ENCODE measurements around the gene ZNF169.
"Not testable (repeated sequence)": the region's sequence is repeated elsewhere in the genome, so short reads cannot be mapped to it uniquely, and the experiment has no call there.

ZNF169 gene

DNA sequence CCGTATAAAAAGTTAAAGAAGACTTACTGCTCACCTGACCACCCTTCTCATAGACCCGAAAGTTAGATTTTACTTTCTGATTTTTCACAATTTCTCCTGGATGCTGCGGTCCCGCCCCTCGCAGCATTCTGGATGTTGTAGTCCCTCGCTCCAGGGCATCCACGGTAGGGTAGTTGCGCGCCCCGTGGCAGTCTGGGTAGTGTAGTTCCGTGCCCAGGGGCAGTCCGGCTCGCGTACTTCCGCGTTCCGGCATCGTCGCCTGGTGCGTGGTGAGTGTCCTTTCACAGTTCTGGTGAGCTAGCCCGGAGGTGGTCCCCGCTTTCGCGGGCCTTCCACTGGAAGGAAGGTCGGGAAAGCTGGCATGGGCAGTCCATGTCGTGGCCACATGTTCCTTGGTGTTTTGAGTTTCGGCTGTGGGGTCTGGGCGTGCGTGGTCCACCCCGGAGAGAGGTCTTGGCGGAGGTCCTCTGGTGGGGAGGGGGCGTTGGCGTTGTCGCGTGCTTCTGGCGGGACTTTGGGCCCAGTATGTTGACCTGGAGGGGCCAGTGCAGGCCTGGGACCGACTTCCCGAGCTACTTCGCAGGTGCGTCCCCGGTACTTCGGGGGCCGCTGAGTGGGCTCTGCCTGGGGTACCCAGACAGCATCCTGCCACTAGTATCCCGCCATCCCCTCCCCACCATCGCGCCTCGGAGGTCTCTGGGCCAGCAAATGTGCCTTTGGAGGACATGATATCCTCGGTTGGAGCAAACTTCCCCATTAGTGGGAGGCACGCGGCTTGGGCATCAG lies at the start of gene ZNF169:
ZNF169 (plus strand) TSS at position 222 of the 786 bp plus-strand sequence. CDS start 19,515 bp downstream, outside the sequence.
- Mint-ChIP-seq H3K4me1 (peaks cover 35% of the 10 kb centered on the region), H3K36me3 (peaks cover 24% of the 10 kb centered on the region), H3K27ac (peak within 1 kb of the TSS; percentile 92), H3K9me3 (no peaks in the 10 kb centered on the region), H3K27me3 (peaks cover 14% of the 10 kb centered on the region), H3K4me3 (peak within 1 kb of the TSS; percentile 98)
- DNase-seq, result peak; percentile 94
- CTCF ChIA-PET, result no interaction called here

DNA sequence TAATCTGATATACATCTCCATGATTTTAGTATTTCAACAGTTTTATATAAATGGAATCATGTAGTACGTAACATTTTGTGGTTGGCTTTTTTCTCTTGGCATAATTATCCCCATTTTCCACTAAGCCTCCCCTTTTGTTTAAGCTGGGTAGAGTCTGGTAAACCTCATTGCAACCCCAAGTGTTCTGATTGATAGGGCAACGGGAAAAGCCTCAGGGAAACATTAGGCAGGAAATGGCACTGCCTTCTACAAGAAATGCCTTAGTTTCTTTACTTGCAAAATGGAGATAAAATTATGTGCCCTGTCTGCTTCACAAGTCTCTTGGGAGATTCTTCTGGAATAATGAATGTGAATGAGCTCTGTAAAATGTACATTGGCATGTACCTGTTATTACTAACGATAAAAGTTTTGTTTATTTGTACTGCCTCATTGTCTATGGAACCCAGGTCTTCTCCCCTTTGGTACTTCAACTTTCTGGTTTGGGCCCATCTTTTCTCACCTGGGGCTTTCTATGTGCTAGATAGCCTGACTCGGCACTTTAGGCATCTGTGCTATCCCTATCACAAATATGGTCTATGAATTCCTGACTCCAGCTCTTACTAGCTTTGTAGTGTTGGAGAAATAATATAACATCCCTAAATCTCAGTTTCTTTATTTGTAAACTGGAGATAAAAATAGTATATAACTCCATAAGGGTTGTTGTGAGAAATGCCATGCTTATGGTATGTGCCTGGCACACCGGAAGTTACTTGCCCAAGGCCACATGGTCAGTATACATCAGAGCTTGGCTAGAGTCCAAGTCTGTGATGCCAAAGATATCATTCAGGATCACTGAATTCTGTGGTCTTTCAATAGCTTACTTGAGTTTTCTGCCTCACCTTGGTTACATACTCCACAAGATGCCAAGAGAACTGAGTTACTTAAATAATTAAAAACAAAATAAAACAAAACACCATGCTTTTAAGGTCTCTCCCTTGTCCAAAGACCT lies 48.2 kb upstream of the ZNF169 start:
- CTCF ChIA-PET, result interaction anchor here (1.2 to 6.7 kb wide), 3 partner anchors 136 to 197 kb away, joined by 3 to 136 read pairs (median 65); no protein-coding TSS in a partner anchor
- DNase-seq, result no peak
- H3K9me3 Mint-ChIP-seq, result no peaks in the 10 kb centered on the region

DNA sequence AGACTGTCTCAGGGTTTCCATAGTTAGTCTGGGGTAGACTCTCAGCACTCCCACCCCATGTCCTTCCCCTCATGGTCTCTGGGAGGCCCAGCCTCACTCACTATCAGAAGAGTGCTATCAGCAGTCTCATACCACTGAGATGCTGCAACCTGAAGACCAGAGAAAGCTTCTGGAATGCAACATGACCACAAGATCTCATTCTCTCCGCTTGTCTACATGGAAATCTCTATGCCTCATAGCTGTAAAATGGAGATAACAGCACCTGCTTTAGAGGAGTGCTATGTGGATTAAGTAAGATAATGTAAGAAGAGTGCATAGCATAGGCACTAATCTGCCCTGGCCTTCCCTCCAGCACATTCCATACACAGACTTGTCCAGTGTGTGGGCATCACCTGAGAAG lies 47.0 kb upstream of the ZNF169 start:
- H3K27me3 Mint-ChIP-seq, result peaks cover 15% of the 10 kb centered on the region
- no peaks in the 10 kb centered on the region for H3K9me3 Mint-ChIP-seq
- peaks cover 4% of the 10 kb centered on the region for H3K4me1 Mint-ChIP-seq
- no peak overlapping the region for H3K4me3 Mint-ChIP-seq
- H3K36me3 Mint-ChIP-seq, result no peaks in the 10 kb centered on the region
- H3K27ac Mint-ChIP-seq, result no peak overlapping the region
- no peak for DNase-seq
- CTCF ChIA-PET, result interaction anchor here (0.9 to 6.7 kb wide), 7 partner anchors 77 to 255 kb away, joined by 3 to 136 read pairs (median 8); no protein-coding TSS in a partner anchor

More for the DNA sequence above, 48.2 kb upstream of the ZNF169 start:
- peaks cover 13% of the 10 kb centered on the region for H3K27me3 Mint-ChIP-seq
- no peaks in the 10 kb centered on the region for H3K36me3 Mint-ChIP-seq
- no peak overlapping the region for H3K27ac Mint-ChIP-seq
- no peak overlapping the region for H3K4me3 Mint-ChIP-seq
- H3K4me1 Mint-ChIP-seq, result peaks cover 4% of the 10 kb centered on the region

DNA sequence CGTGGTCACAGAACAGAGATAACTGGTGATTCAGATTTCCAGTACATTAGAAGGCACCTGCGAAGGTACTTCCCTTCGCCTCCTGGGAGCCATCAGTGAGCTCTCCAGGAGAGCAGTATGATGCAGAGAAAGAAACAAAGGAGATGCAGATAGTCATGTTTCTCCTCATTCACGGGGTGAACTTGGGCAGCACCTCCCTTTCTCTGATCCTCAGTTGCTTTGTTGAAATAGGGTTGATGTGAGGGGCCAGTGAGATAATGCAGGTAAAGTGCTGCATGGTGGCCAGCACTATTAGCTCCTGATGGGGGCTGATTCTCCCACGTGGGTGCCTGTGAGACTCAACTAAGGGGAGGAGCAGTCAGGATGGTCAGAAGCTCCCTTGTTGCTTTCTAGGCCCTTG lies 46.6 kb upstream of the ZNF169 start:
- no peaks in the 10 kb centered on the region for H3K36me3 Mint-ChIP-seq
- CTCF ChIA-PET, result interaction anchor here (0.9 to 6.7 kb wide), 8 partner anchors 78 to 255 kb away, joined by 3 to 136 read pairs (median 6); no protein-coding TSS in a partner anchor
- no peak for DNase-seq
- H3K27ac Mint-ChIP-seq, result no peak overlapping the region
- H3K9me3 Mint-ChIP-seq, result no peaks in the 10 kb centered on the region
- peaks cover 19% of the 10 kb centered on the region for H3K27me3 Mint-ChIP-seq
- H3K4me1 Mint-ChIP-seq, result peaks cover 4% of the 10 kb centered on the region
- H3K4me3 Mint-ChIP-seq, result no peak overlapping the region

DNA sequence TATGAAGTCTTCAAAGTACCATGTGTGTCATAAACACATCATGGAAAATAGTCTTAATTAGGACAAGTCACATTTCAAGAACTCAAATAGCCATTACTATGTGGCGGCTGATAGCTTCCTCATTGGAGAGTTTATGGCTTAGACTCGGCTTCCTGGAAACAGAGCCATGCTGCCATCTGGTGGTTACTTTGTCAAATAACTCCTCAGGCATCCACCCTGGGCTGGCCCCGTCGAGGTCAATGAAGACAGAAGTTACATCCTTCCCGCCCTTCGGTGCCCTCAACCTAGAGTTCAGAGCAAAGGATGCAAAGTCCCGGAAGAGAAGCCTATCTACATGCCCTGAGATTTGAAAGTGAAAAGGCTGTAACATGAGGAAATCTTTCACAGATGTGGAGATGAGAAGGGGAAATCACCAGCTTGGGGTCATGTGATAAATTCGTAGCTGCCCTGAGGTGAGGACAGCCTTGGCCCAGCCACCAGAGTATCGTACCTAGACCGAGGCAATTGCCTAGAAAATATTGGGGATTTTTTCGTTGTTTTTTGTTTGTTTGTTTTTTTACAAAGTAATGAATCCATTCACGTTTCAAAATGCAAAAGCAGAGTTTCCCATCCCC lies 45.5 kb upstream of the ZNF169 start:
- no peaks in the 10 kb centered on the region for H3K9me3 Mint-ChIP-seq
- DNase-seq, result peak; percentile 81
- H3K27me3 Mint-ChIP-seq, result peaks cover 20% of the 10 kb centered on the region
- no peak overlapping the region for H3K27ac Mint-ChIP-seq
- no peak overlapping the region for H3K4me3 Mint-ChIP-seq
- H3K36me3 Mint-ChIP-seq, result no peaks in the 10 kb centered on the region
- H3K4me1 Mint-ChIP-seq, result peaks cover 4% of the 10 kb centered on the region
- CTCF ChIA-PET, result interaction anchor here (0.6 to 6.7 kb wide), 18 partner anchors 9 to 531 kb away, joined by 3 to 136 read pairs (median 3); no protein-coding TSS in a partner anchor

DNA sequence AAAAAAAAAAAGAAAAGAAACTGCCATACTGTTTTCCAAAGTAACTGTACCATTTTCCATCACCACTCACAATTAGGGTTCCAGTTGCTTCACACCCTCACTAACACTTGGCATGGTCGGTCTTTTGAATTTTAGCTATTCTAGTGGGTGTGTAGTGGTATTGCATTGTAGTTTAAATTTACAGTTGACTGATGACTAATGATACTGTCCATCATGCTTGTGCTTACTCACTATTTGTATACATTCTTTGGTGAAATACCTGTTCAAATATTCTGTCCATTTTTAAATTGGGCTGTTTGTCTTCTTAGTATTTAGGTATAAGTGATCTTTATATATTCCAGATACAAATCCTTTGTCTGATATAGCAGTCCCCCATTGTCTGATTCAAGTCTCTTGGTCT lies 36.2 kb upstream of the ZNF169 start:
- no peaks in the 10 kb centered on the region for H3K4me1 Mint-ChIP-seq
- no peaks in the 10 kb centered on the region for H3K36me3 Mint-ChIP-seq
- H3K27ac Mint-ChIP-seq, result no peak overlapping the region
- H3K4me3 Mint-ChIP-seq, result no peak overlapping the region
- H3K27me3 Mint-ChIP-seq, result peaks cover 13% of the 10 kb centered on the region
- DNase-seq, result no peak
- peaks cover 3% of the 10 kb centered on the region for H3K9me3 Mint-ChIP-seq
- CTCF ChIA-PET, result no interaction called here

DNA sequence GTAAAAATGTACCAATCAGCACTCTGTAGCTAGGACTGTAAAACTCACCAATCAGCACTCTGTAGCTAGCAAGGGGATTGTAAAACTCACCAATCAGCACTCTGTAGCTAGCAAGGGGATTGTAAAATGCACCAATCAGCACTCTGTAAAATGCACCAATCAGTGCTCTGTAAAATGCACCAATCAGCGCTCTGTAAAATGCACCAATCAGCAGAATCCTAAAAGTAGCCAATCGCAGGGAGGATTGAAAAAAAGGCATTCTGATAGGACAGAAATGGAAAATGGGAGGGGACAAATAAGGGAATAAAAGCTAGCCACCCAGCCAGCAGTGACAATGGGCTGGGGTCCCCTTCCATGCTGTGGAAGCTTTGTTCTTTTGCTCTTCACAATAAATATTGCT lies 33.7 kb upstream of the ZNF169 start:
- not testable (repeated sequence) for DNase-seq, H3K4me3 Mint-ChIP-seq, H3K9me3 Mint-ChIP-seq, H3K36me3 Mint-ChIP-seq, H3K27ac Mint-ChIP-seq, H3K4me1 Mint-ChIP-seq
- peaks cover 22% of the 10 kb centered on the region for H3K27me3 Mint-ChIP-seq
- CTCF ChIA-PET, result interaction anchor here (1.2 to 1.4 kb wide), 2 partner anchors 12 to 159 kb away, joined by 3 to 4 read pairs; no protein-coding TSS in a partner anchor

DNA sequence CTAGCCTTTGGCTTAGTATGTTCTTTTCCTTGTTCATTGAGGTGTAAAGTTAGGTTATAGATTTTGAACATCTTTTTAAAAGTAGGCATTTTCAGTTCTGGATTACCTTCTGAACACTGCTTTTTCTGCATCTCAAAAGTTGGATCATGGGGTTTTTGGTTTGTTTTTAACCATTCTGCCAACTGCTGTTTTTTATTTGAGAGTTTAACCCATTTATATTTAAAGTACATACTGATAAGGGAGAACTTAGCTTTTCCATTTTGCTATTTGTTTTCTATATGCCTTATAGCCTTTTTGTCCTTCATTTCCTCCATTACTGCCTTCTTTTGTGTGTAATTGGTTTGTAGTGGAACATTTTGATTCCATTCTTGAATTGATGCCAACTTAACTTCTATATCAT lies 30.5 kb upstream of the ZNF169 start:
- Mint-ChIP-seq H3K27ac (no peak overlapping the region), H3K4me3 (no peak overlapping the region), H3K4me1 (no peaks in the 10 kb centered on the region), H3K27me3 (peaks cover 30% of the 10 kb centered on the region), H3K36me3 (no peaks in the 10 kb centered on the region), H3K9me3 (peaks cover 3% of the 10 kb centered on the region)
- CTCF ChIA-PET, result no interaction called here
- no peak for DNase-seq

DNA sequence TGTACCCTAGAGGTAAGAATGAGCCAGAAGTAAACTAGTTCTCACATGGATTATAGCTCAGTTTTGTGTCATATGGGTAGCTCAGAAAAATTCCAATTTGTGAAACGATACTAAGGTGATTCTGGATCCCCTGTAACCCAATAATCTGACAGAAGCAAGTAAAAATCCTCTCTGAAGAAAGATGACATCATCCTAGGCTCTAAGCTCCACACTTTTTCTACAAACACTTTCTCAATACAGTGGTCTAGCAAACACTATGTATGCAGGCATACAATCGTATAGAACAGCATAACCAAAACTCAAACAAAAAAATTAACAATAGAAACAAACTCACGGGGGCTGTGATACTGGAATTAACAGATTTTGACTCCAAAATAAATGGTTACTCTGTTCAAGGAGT lies 26.7 kb upstream of the ZNF169 start:
- Mint-ChIP-seq H3K36me3 (no peaks in the 10 kb centered on the region), H3K9me3 (no peaks in the 10 kb centered on the region), H3K27ac (no peak overlapping the region), H3K4me3 (no peak overlapping the region), H3K4me1 (no peaks in the 10 kb centered on the region), H3K27me3 (peaks cover 20% of the 10 kb centered on the region)
- CTCF ChIA-PET, result no interaction called here
- DNase-seq, result no peak

DNA sequence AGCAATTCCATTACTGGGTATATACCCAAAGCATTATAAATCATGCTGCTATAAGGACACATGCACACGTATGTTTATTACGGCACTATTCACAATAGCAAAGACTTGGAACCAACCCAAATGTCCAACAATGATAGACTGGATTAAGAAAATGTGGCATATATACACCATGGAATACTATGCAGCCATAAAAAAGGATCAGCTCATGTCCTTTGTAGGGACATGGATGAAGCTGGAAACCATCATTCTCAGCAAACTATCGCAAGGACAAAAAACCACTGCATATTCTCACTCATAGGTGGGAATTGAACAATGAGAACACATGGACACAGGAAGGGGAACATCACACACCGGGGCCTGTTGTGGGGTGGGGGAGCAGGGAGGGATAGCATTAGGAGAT lies 18.0 kb upstream of the ZNF169 start:
- CTCF ChIA-PET, H3K4me1 Mint-ChIP-seq, H3K36me3 Mint-ChIP-seq, H3K27ac Mint-ChIP-seq, H3K4me3 Mint-ChIP-seq, H3K27me3 Mint-ChIP-seq, H3K9me3 Mint-ChIP-seq, DNase-seq: not testable (repeated sequence)

DNA sequence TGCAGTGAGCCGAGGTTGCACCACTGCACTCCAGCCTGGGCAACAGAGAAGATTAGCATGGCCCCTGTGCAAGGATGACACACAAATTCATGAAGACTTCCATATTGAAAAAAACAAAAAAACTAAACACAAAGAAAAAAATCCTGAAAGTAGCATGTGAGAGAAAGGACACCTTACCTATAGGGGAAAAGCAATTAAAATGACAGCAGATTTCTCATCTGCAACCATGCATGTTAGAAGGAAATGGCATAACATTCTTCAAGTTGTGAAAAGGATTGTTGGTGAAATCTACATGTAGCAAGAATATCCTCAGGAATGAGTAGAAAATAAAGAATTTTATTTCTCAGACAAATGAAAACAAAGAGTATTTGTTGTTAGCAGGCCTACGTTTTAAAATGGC lies 13.4 kb upstream of the ZNF169 start:
- Mint-ChIP-seq H3K4me3 (no peak overlapping the region), H3K4me1 (peaks cover 8% of the 10 kb centered on the region), H3K27me3 (no peaks in the 10 kb centered on the region), H3K27ac (no peak overlapping the region), H3K36me3 (no peaks in the 10 kb centered on the region), H3K9me3 (no peaks in the 10 kb centered on the region)
- CTCF ChIA-PET, result no interaction called here
- DNase-seq, result no peak

DNA sequence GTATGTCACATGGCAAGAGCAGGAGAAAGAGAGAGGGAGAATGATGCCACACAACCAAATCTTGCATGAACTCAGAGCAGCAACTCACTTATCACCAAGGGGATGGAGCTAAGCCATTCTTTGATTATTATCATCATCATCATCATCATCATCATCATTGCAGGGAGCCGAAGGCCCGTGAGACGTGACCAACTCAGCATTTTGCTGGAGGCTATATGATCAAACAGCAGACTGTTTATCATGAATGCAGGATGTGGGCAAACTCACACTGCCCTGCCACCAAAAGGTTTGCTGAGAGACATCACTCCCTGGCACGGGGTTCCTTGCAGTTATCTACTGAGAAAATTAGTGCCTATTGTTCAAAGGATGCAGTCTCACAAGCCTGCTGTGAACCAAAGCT lies 8.6 kb upstream of the ZNF169 start:
- DNase-seq, result peak; percentile 43
- CTCF ChIA-PET, result no interaction called here
- Mint-ChIP-seq H3K4me1 (peaks cover 14% of the 10 kb centered on the region), H3K27ac (peak overlapping the region; percentile 3), H3K36me3 (no peaks in the 10 kb centered on the region), H3K4me3 (no peak overlapping the region), H3K27me3 (peaks cover 4% of the 10 kb centered on the region), H3K9me3 (no peaks in the 10 kb centered on the region)

DNA sequence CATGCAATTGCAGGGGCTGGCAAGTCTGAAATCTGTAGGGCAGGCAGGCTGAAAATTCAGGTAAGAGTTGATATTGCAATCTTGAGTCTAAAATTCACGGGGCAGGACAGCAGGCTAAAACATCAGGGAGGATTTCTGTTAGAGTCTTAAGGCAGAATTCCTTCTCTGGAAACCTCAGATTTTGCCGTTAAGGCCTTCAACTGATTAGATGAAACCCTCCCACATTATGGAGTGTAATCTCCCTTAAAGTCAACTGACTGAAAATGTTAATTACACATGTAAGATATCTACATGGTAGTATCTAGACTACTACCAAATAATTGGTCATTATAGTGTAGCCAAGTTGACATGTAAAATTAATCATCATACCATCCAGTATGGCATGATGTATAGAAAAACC lies 3.1 kb upstream of the ZNF169 start:
- Mint-ChIP-seq H3K27me3 (peaks cover 17% of the 10 kb centered on the region), H3K27ac (no peak overlapping the region), H3K4me3 (no peak overlapping the region), H3K4me1 (peaks cover 25% of the 10 kb centered on the region), H3K9me3 (no peaks in the 10 kb centered on the region), H3K36me3 (peaks cover 11% of the 10 kb centered on the region)
- DNase-seq, result no peak
- CTCF ChIA-PET, result no interaction called here

Data from activated naive CD4-positive, alpha-beta T cell treated with anti-CD3 and anti-CD28 coated beads, Interleukin-2, amount 10 ng/mL, durations not matched to agents 7 days and 5 days (primary cell).